GM13977 (cell line): Measurements from ENCODE around the gene MTNR1A.

Experiments used
- DNase-seq: peaks from one replicate; pipeline ENCODE4 v3.0.0; 2012; ENCODE audit warnings: low spot score
- CTCF ChIP-seq: IDR thresholded peaks from 2 replicates; pipeline ENCODE4 v1.5.1; 2012; ENCODE audit warnings: mild to moderate bottlenecking, control low read depth; ENCODE audit not compliant: insufficient read depth; ENCODE audit errors: extremely low read depth, missing control alignments
- in situ Hi-C: fragments of 300-500 bp; cut with MboI; formaldehyde crosslinking; loops from one replicate; pipeline ENCODE4 v1.12.0; 2022; ENCODE audit warnings: low sequenced_read_pairs, low pct_unique_long_range_greater_than_20kb, mixed read lengths, inconsistent platforms; ENCODE audit not compliant: unreplicated experiment

Gene MTNR1A

DNA sequence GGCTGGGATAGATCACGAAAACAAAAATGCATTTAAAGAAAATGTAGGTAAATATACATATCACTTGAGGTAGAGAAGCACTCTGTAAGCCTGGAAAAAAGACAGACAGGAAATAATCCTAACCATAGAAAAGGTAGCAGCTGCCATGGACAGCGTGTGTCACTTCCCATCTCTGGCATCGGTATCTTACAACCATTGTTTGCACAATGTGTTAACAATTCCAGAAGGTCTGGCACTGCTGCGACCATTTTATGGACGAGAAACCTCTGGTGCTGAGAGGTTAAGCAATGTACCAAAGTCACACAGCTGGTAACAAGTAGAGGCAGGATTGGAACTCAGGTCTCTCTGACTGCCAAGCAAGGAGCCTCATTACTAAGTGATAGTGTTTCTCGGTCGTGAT, 1.7 kb upstream of the MTNR1A start:
- no peak for TF ChIP-seq CTCF
- DNase-seq: no peak
- in situ Hi-C loops: no loop called here

DNA sequence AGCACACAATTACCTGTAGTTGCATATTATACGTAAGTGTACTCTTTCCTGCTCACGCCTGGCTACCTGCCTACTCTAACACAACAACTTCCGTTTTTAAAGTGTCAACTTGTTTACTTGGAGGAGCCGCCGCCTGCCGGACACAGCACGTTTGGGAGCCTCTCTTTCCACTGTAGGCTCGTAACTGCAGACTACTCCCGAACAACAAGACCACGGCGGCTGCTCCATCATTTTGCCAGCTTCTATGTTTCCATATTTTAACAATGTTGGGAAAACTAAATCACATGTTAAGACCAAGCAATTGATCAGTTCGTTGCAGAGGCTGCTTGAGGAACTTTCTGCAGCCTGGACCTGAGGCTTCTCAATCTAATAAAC, 841 bp downstream of the MTNR1A start:
- in situ Hi-C loops: no loop called here
- no peak for DNase-seq
- no peak for TF ChIP-seq CTCF

GRCh38 chr4:186553717-186554116, 1.6 kb downstream of the MTNR1A start:
- no peak for DNase-seq
- no peak for TF ChIP-seq CTCF
- in situ Hi-C loops: no loop called here

DNA sequence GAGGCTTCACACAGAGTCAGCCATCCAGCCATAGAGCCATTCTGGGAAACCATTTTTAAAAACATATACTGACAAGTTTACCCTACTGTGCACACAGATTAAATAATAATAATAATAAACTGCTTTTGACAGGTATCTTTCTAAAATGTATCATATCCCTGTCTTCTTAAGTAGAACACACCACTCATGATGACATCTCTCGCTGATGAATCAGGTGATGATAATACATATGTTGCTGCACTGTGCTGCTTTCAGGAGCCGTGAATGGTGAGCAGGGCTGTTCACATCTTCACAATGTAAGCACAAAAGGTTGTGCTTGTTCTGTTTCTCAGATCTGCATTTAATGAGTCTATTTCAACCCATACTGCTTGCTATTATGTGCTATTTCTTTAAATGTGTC, 3.5 kb downstream of the MTNR1A start:
- no peak for DNase-seq
- TF ChIP-seq CTCF: no peak
- in situ Hi-C loops: no loop called here

DNA sequence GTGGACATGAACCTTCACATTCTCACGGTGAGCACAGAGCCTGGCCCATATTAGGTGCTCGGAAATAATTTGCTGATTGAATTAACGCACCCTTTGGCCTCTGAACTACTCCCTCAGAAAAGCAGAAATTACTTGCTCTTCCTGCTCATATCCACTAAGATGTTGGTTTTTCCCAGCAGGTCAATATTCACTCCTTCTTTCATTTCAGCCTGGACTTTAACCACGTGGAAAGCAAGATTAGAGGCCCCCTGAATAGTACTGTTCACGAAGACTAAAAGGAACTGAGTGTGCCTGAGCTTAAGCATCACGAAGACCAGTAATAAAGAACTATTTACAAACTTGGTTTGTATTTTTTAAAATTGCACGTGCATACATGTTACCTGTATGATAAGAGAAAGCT, 9.9 kb downstream of the MTNR1A start:
- no peak for TF ChIP-seq CTCF
- DNase-seq: no peak
- in situ Hi-C loops: no loop called here

GRCh38 chr4:186543206-186543605, 12.2 kb downstream of the MTNR1A start:
- DNase-seq: no peak
- no peak for TF ChIP-seq CTCF
- in situ Hi-C loops: no loop called here

- in situ Hi-C loops: no loop called here
- no peak for DNase-seq
- TF ChIP-seq CTCF: no peak
These were observed 13.6 kb downstream of the MTNR1A start for GRCh38 chr4:186541801-186542200.
